SK-N-SH (cell line): ENCODE results near the gene ACYP2. TPM values are rescaled to one million over a fixed set of nuclear protein-coding genes. Genes with fewer than 3 reads are reported as not detected.

Experiments used
- CTCF ChIA-PET: fragments of 300-600, 350-600 bp; formaldehyde crosslinking; extraction: SDS; loops from one replicate; lab custom pipeline; 2021; lab: Yijun Ruan, JAX
- POLR2A ChIA-PET: fragments of 350-600 bp; sonication (Branson Sonifier 250); formaldehyde crosslinking; extraction: SDS; loops from one replicate; lab custom pipeline; 2020; ENCODE audit warnings: antibody characterized with exemption, inconsistent platforms; lab: Yijun Ruan, JAX
- DNase-seq: peaks from one replicate; pipeline ENCODE4 v3.0.0; 2012
- H2AFZ ChIP-seq: fragments of 200-600 bp; sonication (generic); 2 replicates; pipeline ENCODE4 v1.8.1; 2016; ENCODE audit warnings: antibody characterized with exemption, mild to moderate bottlenecking, low read depth
- H3F3A ChIP-seq: fragments of 200-600 bp; sonication (generic); replicated peaks from 2 replicates; pipeline ENCODE3; 2016; ENCODE audit warnings: antibody characterized with exemption, mild to moderate bottlenecking; ENCODE audit not compliant: insufficient read depth
- H3K27ac ChIP-seq, 2 experiments: fragments of 200-500 bp in 1 of 2; fragments of 200-600 bp in 1 of 2; sonication (Bioruptor generic) in 1 of 2; sonication (generic), shearing (Covaris generic) in 1 of 2; 2 replicates each; pipeline versions ENCODE4 v1.5.1 to v1.6.1; 2014 to 2016; ENCODE audit warnings: low read depth in 2 of 2, inconsistent platforms in 1 of 2, low read length in 1 of 2, mild to moderate bottlenecking in 1 of 2, mixed read lengths in 1 of 2
- H3K27me3 ChIP-seq: fragments of 200-600 bp; sonication (generic), shearing (Covaris generic); 2 replicates; pipeline ENCODE4 v1.6.1; 2016; ENCODE audit warnings: mixed run types; ENCODE audit not compliant: insufficient read depth
- H3K36me3 ChIP-seq, 2 experiments: fragments of 200-500 bp in 1 of 2; fragments of 200-600 bp in 1 of 2; sonication (Bioruptor generic) in 1 of 2; sonication (generic) in 1 of 2; replicated peaks in 1 of 2; 2 replicates each; pipeline versions ENCODE3 to v1.5.1; 2014 to 2016; ENCODE audit warnings: low read length in 1 of 2, mild to moderate bottlenecking in 1 of 2; ENCODE audit not compliant: insufficient read depth in 2 of 2, control insufficient read depth in 1 of 2
- H3K4me1 ChIP-seq, 2 experiments: fragments of 200-500 bp in 1 of 2; fragments of 200-600 bp in 1 of 2; sonication (Bioruptor generic) in 1 of 2; sonication (generic), shearing (Covaris generic) in 1 of 2; 2 replicates each; pipeline versions ENCODE4 v1.5.1 to v1.6.1; 2014 to 2016; ENCODE audit warnings: low read depth in 1 of 2, low read length in 1 of 2, mixed run types in 1 of 2; ENCODE audit not compliant: insufficient read depth in 2 of 2, control insufficient read depth in 1 of 2
- H3K4me2 ChIP-seq: fragments of 200-600 bp; sonication (generic), shearing (Covaris generic); 2 replicates; pipeline ENCODE4 v1.6.1; 2017; ENCODE audit warnings: mixed run types
- H3K4me3 ChIP-seq, 2 experiments: fragments of 200-500 bp in 1 of 2; fragments of 200-600 bp in 1 of 2; sonication (Bioruptor generic) in 1 of 2; sonication (generic), shearing (Covaris generic) in 1 of 2; 2 replicates each; pipeline versions ENCODE4 v1.5.1 to v1.8.1; 2014 to 2016; ENCODE audit warnings: low read depth in 2 of 2, inconsistent platforms in 1 of 2, low read length in 1 of 2, mild to moderate bottlenecking in 1 of 2, mixed read lengths in 1 of 2, moderate library complexity in 1 of 2
- H3K79me2 ChIP-seq: fragments of 200-600 bp; sonication (generic); 2 replicates; pipeline ENCODE4 v1.8.1; 2017; ENCODE audit warnings: mild to moderate bottlenecking; ENCODE audit not compliant: insufficient read depth
- H3K9ac ChIP-seq: fragments of 200-600 bp; sonication (generic); 2 replicates; pipeline ENCODE4 v1.6.1; 2017; ENCODE audit warnings: mixed run types
- H3K9me2 ChIP-seq: fragments of 200-600 bp; sonication (generic); 2 replicates; pipeline ENCODE4 v1.6.1; 2017; ENCODE audit warnings: mixed run types
- H3K9me3 ChIP-seq: fragments of 200-600 bp; sonication (generic); 2 replicates; pipeline ENCODE4 v1.6.1; 2017; ENCODE audit warnings: mixed run types, mild to moderate bottlenecking, moderate library complexity
- H4K20me1 ChIP-seq: fragments of 200-600 bp; sonication (generic); 2 replicates; pipeline ENCODE4 v1.6.1; 2017; ENCODE audit warnings: mild to moderate bottlenecking, mixed run types; ENCODE audit not compliant: insufficient read depth
- CHD2 ChIP-seq: fragments of 150-350 bp; IDR thresholded peaks from 2 replicates; pipeline ENCODE4 v1.6.1; 2018; ENCODE audit warnings: low read length; ENCODE audit not compliant: partially characterized antibody
- ELF1 ChIP-seq: IDR thresholded peaks from 2 replicates; pipeline ENCODE4 v1.4.0; 2012
- FOXM1 ChIP-seq: IDR thresholded peaks from 2 replicates; pipeline ENCODE4 v1.4.0; 2012; ENCODE audit warnings: low read depth, mild to moderate bottlenecking
- GABPA ChIP-seq: IDR thresholded peaks from 2 replicates; pipeline ENCODE4 v1.4.0; 2012; ENCODE audit warnings: low read depth, mild to moderate bottlenecking
- GATA2 ChIP-seq: sonication (generic); formaldehyde crosslinking; IDR thresholded peaks from 2 replicates; pipeline ENCODE4 v1.5.0; 2020; ENCODE audit warnings: mild to moderate bottlenecking, missing genetic modification reagents
- IRF3 ChIP-seq: fragments of 150-350 bp; IDR thresholded peaks from 2 replicates; pipeline ENCODE4 v1.6.1; 2016; ENCODE audit warnings: mild to moderate bottlenecking, low read depth, low read length
- JUND ChIP-seq: IDR thresholded peaks from 2 replicates; pipeline ENCODE4 v1.4.0; 2012
- MEF2A ChIP-seq: IDR thresholded peaks from 2 replicates; pipeline ENCODE4 v1.4.0; 2012; ENCODE audit warnings: low read depth, borderline replicate concordance
- NRF1 ChIP-seq: IDR thresholded peaks from 2 replicates; pipeline ENCODE4 v1.6.1; 2012; ENCODE audit warnings: low read depth, mild to moderate bottlenecking, low read length
- POLR2AphosphoS5 ChIP-seq: IDR thresholded peaks from 2 replicates; pipeline ENCODE4 v1.6.1; 2012; ENCODE audit warnings: low read depth, low read length
- RCOR1 ChIP-seq: fragments of 150-350 bp; IDR thresholded peaks from 2 replicates; pipeline ENCODE4 v1.6.1; 2017; ENCODE audit warnings: antibody characterized with exemption, low read length
- RFX5 ChIP-seq: IDR thresholded peaks from 2 replicates; pipeline ENCODE4 v1.6.1; 2012; ENCODE audit warnings: mild to moderate bottlenecking, improper control_type of control experiment, low read length
- RXRA ChIP-seq: IDR thresholded peaks from 2 replicates; pipeline ENCODE4 v1.4.0; 2012; ENCODE audit warnings: low read depth, mild to moderate bottlenecking, borderline replicate concordance
- SMC3 ChIP-seq: IDR thresholded peaks from 2 replicates; pipeline ENCODE4 v1.6.1; 2012; ENCODE audit warnings: low read depth, low read length, improper control_type of control experiment
- TAF1 ChIP-seq: IDR thresholded peaks from 2 replicates; pipeline ENCODE4 v1.6.1; 2012; ENCODE audit warnings: low read depth, mild to moderate bottlenecking, low read length, moderate library complexity, borderline replicate concordance
- TCF12 ChIP-seq: IDR thresholded peaks from 2 replicates; pipeline ENCODE4 v1.4.0; 2012
- TEAD4 ChIP-seq: IDR thresholded peaks from 2 replicates; pipeline ENCODE4 v1.4.0; 2012; ENCODE audit warnings: mild to moderate bottlenecking, borderline replicate concordance; ENCODE audit not compliant: insufficient read depth
- USF2 ChIP-seq: fragments of 150-350 bp; IDR thresholded peaks from 2 replicates; pipeline ENCODE4 v1.6.1; 2017; ENCODE audit warnings: antibody characterized with exemption, low read length, low read depth, borderline replicate concordance
- WGBS: methylation state at CpG from one replicate; pipeline ENCODE4 v1.1.6; 2017; ENCODE audit warnings: low lambda C conversion rate; 5-methylcytosine and 5-hydroxymethylcytosine counted together
- polyA plus RNA-seq, 3 experiments: library from polyadenylated mRNA; depleted of rRNA; stranded (reverse); fragments of >200 nt; gene quantifications; 2 replicates each; pipeline ENCODE4 v1.2.3, GENCODE V29; 2012
- TF ChIP-seq, protein P1 (sequence below): IDR thresholded peaks from 2 replicates; pipeline ENCODE4 v1.4.0; 2012; ENCODE audit warnings: low read depth, borderline replicate concordance
- TF ChIP-seq, protein P2 (sequence below): IDR thresholded peaks from 2 replicates; pipeline ENCODE4 v1.4.0; 2012; ENCODE audit warnings: low read depth, borderline replicate concordance
- TF ChIP-seq, protein P3 (sequence below): IDR thresholded peaks from 2 replicates; pipeline ENCODE4; 2012

ACYP2 gene
- polyA plus RNA-seq, 1 of the 3 experiments (the other 2 are of a cell fraction) = 8.8 TPM

- POLR2A ChIA-PET = no interaction called here
- H3K9ac ChIP-seq = no peak overlapping the region
- H2AFZ ChIP-seq = no peak overlapping the region
- no peaks in the 10 kb centered on the region for H3K27me3 ChIP-seq
- TF ChIP-seq TCF12 (no peak), POLR2AphosphoS5 (no peak), USF2 (no peak), FOXM1 (no peak), RXRA (no peak), GATA2 (CRISPR knock-in tag) (no peak), RFX5 (no peak), TAF1 (no peak), GABPA (no peak)
- no peak overlapping the region for H3K4me3 ChIP-seq
- H3K9me2 ChIP-seq = no peaks in the 10 kb centered on the region
- H3K79me2 ChIP-seq = no peaks in the 10 kb centered on the region
- H3K4me2 ChIP-seq = no peak overlapping the region
- peaks cover 0 to 3% of the 10 kb centered on the region in 2 experiments; a peak in 2 of 4 replicates for H3K4me1 ChIP-seq
- no peaks in the 10 kb centered on the region for H3K36me3 ChIP-seq
- 38% methylated on average over 2 of the region's 2 CpGs for WGBS
- H3K27ac ChIP-seq = no peak overlapping the region
- no peak for DNase-seq
- CTCF ChIA-PET = no interaction called here
- peaks cover 6% of the 10 kb centered on the region for H3F3A ChIP-seq
- no peaks in the 10 kb centered on the region for H4K20me1 ChIP-seq
- H3K9me3 ChIP-seq = no peaks in the 10 kb centered on the region
Measured at GRCh38 chr2:54258166-54258565, 142.8 kb downstream of the ACYP2 start.

DNA sequence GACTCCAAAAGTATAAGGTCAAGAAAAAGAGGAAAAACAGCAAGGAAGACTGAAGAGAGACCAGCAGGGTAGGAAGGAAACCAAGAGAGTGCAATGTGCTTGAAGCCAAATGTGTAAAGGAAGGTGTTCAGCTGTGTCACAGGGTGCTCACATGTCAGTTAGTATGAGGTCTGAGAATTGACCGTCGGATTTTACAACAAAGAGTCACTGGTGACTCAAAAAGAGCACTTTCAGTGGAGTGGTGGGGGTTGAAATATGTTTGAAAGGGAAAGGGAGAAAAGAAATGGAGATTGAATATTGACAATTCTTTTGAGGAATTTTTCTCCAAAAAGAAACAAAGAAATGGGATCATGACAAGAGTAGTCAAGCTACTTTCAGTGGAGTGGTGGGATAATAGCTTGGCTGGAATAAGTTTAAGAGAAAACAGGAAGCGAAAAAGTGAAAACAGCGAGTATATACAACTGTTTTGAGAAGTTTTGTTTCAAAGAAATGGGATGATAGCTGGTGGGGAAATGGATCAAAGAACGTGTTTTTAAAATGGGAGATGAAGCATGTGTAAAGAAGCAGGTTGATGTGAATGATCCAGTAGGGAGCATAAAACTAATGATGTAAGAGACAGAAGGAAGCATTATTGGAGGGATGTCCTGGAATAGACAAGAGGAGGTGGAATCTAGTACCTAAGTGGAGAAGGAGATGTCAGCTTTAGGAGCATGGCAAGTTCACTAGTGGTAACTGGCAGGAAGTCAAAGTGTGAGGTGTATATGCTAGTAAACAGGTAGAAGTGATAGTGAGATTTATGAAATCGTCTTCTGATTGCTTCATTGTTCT is 144.2 kb downstream of the ACYP2 start:
- Histone ChIP-seq H3K36me3 (no peaks in the 10 kb centered on the region), H3K4me3 (no peak overlapping the region), H3K9me2 (no peaks in the 10 kb centered on the region), H3K79me2 (no peaks in the 10 kb centered on the region), H4K20me1 (no peaks in the 10 kb centered on the region), H3F3A (peaks cover 6% of the 10 kb centered on the region), H3K9ac (no peak overlapping the region), H3K4me2 (no peak overlapping the region), H2AFZ (no peak overlapping the region), H3K4me1 (peaks cover 0 to 3% of the 10 kb centered on the region in 2 experiments; a peak in 2 of 4 replicates), H3K9me3 (no peaks in the 10 kb centered on the region), H3K27ac (no peak overlapping the region), H3K27me3 (no peaks in the 10 kb centered on the region)
- DNase-seq = no peak
- CTCF ChIA-PET = no interaction called here
- POLR2A ChIA-PET = no interaction called here
- WGBS = 64% methylated on average over 6 of the region's 6 CpGs
- TF ChIP-seq TEAD4 = no peak
- no peak for TF ChIP-seq NRF1
- TF ChIP-seq SMC3 = no peak
- no peak for TF ChIP-seq JUND
- no peak for TF ChIP-seq USF2
- TF ChIP-seq, protein P1, sequence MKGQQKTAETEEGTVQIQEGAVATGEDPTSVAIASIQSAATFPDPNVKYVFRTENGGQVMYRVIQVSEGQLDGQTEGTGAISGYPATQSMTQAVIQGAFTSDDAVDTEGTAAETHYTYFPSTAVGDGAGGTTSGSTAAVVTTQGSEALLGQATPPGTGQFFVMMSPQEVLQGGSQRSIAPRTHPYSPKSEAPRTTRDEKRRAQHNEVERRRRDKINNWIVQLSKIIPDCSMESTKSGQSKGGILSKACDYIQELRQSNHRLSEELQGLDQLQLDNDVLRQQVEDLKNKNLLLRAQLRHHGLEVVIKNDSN = no peak
- no peak for TF ChIP-seq ELF1
- TF ChIP-seq, protein P2, sequence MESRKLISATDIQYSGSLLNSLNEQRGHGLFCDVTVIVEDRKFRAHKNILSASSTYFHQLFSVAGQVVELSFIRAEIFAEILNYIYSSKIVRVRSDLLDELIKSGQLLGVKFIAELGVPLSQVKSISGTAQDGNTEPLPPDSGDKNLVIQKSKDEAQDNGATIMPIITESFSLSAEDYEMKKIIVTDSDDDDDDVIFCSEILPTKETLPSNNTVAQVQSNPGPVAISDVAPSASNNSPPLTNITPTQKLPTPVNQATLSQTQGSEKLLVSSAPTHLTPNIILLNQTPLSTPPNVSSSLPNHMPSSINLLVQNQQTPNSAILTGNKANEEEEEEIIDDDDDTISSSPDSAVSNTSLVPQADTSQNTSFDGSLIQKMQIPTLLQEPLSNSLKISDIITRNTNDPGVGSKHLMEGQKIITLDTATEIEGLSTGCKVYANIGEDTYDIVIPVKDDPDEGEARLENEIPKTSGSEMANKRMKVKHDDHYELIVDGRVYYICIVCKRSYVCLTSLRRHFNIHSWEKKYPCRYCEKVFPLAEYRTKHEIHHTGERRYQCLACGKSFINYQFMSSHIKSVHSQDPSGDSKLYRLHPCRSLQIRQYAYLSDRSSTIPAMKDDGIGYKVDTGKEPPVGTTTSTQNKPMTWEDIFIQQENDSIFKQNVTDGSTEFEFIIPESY = no peak
- TF ChIP-seq, protein P3, sequence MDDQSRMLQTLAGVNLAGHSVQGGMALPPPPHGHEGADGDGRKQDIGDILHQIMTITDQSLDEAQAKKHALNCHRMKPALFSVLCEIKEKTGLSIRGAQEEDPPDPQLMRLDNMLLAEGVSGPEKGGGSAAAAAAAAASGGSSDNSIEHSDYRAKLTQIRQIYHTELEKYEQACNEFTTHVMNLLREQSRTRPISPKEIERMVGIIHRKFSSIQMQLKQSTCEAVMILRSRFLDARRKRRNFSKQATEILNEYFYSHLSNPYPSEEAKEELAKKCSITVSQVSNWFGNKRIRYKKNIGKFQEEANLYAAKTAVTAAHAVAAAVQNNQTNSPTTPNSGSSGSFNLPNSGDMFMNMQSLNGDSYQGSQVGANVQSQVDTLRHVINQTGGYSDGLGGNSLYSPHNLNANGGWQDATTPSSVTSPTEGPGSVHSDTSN = no peak
- TF ChIP-seq MEF2A = no peak
- TF ChIP-seq FOXM1 = no peak
- TF ChIP-seq IRF3 = no peak
- TF ChIP-seq CHD2 = no peak
- no peak for TF ChIP-seq RCOR1
- TF ChIP-seq GABPA = no peak
